Measurements from ENCODE around the gene RXFP2. TPM values are rescaled to one million over a fixed set of nuclear protein-coding genes. Genes with fewer than 3 reads are reported as not detected.

Gene RXFP2
- total RNA-seq, 1 donor from 2014 or later, result not detected

DNA sequence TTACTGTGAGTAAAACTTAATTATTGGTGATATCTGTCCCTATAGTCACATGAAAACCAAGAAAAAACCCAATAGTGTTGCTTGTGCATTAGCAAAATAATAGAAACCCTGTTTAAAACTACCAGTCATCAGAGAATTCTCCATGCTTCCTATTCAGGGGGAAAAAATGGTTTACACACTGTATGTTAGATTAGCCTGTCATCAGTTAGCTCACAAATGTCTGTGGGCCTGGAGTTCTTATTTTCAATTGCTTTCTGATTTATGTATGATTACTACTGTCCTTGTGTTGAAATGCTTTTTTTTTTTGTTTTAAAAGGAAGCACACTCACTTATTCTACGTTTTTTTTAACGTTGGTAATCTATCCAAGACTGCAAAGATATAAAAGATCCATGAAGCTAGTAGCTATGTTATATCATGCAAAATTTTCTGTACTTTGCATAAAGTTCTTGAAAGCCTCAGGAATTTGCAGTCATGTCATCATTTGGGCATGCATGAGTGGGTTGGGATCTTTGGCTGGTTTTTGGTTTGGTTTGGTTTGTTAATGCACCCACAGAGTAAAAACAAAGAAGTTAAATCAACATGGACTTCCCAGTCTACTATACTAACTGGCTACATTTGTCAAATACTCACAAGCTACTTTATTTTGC lies 25.9 kb downstream of the RXFP2 start:
- Histone ChIP-seq H3K9me3 (no peaks in the 10 kb centered on the region), H3K36me3 (no peaks in the 10 kb centered on the region), H3K4me3 (no peak overlapping the region), H3K4me1 (no peaks in the 10 kb centered on the region), H3K27me3 (ENCODE audit: low read depth) (no peaks in the 10 kb centered on the region), H3K27ac (no peak overlapping the region)
- ATAC-seq (no peak), DNase-seq (no peak)
- TF ChIP-seq, protein P1, sequence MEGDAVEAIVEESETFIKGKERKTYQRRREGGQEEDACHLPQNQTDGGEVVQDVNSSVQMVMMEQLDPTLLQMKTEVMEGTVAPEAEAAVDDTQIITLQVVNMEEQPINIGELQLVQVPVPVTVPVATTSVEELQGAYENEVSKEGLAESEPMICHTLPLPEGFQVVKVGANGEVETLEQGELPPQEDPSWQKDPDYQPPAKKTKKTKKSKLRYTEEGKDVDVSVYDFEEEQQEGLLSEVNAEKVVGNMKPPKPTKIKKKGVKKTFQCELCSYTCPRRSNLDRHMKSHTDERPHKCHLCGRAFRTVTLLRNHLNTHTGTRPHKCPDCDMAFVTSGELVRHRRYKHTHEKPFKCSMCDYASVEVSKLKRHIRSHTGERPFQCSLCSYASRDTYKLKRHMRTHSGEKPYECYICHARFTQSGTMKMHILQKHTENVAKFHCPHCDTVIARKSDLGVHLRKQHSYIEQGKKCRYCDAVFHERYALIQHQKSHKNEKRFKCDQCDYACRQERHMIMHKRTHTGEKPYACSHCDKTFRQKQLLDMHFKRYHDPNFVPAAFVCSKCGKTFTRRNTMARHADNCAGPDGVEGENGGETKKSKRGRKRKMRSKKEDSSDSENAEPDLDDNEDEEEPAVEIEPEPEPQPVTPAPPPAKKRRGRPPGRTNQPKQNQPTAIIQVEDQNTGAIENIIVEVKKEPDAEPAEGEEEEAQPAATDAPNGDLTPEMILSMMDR (IDR thresholded peaks at IDR 0.05), result no peak
- intact Hi-C loops (cut with DNase I), result no loop called here

DNA sequence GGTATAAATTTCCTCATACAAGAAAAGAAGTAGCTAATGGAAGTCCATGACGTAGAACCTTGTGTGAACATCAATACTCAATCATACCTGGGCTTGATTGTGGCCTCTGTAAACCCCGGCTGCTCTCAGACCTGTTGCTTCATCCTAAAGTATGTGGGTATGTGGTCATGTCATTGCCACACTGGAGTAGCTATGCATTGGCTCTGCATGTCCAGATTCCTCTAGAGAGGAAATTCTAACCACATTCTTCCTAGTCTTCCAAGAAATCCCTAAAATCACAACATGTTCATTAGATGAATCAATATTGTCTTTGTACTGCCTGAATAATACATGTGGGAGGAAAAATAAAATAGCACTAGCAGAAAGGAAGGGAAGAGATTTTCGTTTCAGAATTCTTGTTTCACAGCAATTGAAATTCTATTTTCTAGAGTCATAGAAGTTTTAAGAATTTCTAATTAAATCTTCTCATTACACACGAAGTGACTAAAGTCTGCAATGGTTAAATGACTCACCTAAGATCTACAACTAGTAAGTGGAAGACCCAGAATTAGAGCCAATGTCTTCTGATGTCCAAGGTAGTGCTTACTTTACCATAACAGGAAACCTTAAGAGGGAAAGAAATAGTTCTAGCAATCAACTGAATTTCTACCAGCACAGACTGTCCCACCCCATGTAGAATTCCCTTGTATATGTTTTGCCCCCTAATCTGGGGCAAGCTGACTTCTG lies 28.0 kb downstream of the RXFP2 start:
- Histone ChIP-seq H3K27me3 (ENCODE audit: low read depth) (no peaks in the 10 kb centered on the region), H3K27ac (no peak overlapping the region), H3K4me3 (no peak overlapping the region), H3K9me3 (no peaks in the 10 kb centered on the region), H3K4me1 (no peaks in the 10 kb centered on the region), H3K36me3 (no peaks in the 10 kb centered on the region)
- no peak for DNase-seq
- ATAC-seq, result no peak
- TF ChIP-seq, protein P1 (IDR thresholded peaks at IDR 0.05), result no peak
- intact Hi-C loops (cut with DNase I), result no loop called here

DNA sequence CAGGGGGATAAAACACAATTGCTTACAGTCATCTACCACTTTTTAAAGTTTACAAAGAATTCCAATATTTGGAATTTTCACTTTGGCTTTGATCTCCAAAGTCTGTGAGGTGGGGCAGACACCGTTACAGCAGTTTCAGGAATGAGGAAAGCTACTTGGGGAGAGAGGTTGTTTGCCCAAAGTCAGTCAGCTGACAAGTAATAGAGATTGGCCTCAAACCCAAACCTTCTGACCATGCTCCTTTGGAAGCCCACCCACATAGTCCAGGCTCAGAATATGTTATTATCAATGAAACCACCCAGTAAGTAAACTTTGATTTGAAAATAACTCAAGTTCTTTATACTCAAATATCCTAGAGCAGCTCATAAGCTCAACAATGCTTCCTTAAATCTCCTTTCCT lies 29.0 kb downstream of the RXFP2 start:
- DNase-seq (no peak), ATAC-seq (no peak)
- Histone ChIP-seq H3K36me3 (no peaks in the 10 kb centered on the region), H3K27ac (no peak overlapping the region), H3K4me1 (peaks cover 6% of the 10 kb centered on the region), H3K4me3 (no peak overlapping the region), H3K27me3 (ENCODE audit: low read depth) (no peaks in the 10 kb centered on the region), H3K9me3 (no peaks in the 10 kb centered on the region)
- intact Hi-C loops (cut with DNase I), result no loop called here
- TF ChIP-seq, protein P1 (IDR thresholded peaks at IDR 0.05), result no peak

GRCh38 chr13:31769575-31769974 lies 30.2 kb downstream of the RXFP2 start:
- no peak overlapping the region for H3K4me3 ChIP-seq
- TF ChIP-seq, protein P1 (IDR thresholded peaks at IDR 0.05), result no peak
- no peaks in the 10 kb centered on the region for H3K9me3 ChIP-seq
- no peak for DNase-seq
- no peak overlapping the region for H3K27ac ChIP-seq
- H3K4me1 ChIP-seq, result peaks cover 9% of the 10 kb centered on the region
- no peaks in the 10 kb centered on the region for H3K27me3 ChIP-seq (ENCODE audit: low read depth)
- intact Hi-C loops (cut with DNase I), result no loop called here
- no peaks in the 10 kb centered on the region for H3K36me3 ChIP-seq
- no peak for ATAC-seq

DNA sequence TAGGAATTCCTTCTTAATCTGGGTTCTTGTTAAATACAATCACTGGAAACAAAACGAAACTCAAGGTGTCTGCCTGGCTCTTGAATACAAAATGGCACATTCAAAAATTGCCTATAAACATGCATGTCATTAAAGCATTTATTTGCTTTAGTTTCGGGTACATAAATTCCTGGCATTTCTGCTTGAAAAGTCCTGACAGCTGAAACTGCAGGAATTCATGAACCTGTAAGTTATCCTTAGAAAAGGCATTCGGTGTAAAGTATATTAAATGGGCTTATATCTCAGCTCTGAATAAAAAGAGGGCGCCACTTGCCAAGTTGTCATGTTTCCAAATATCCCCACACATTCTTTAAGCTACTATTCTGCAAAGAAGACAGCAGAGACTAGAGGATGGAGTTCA lies 32.9 kb downstream of the RXFP2 start:
- Histone ChIP-seq H3K27me3 (ENCODE audit: low read depth) (no peaks in the 10 kb centered on the region), H3K4me3 (no peak overlapping the region), H3K4me1 (peaks cover 9% of the 10 kb centered on the region), H3K27ac (no peak overlapping the region), H3K9me3 (no peaks in the 10 kb centered on the region), H3K36me3 (no peaks in the 10 kb centered on the region)
- TF ChIP-seq, protein P1 (IDR thresholded peaks at IDR 0.05), result no peak
- ATAC-seq (no peak), DNase-seq (no peak)
- intact Hi-C loops (cut with DNase I), result no loop called here

All from lower lobe of right lung (tissue), 2 donors.